ENCODE data around the gene SV2B. TPM values are rescaled to one million over a fixed set of nuclear protein-coding genes. Genes with fewer than 3 reads are reported as not detected.

SV2B gene
- total RNA-seq, 1 experiment from 2014 or later = 1.4 TPM

DNA sequence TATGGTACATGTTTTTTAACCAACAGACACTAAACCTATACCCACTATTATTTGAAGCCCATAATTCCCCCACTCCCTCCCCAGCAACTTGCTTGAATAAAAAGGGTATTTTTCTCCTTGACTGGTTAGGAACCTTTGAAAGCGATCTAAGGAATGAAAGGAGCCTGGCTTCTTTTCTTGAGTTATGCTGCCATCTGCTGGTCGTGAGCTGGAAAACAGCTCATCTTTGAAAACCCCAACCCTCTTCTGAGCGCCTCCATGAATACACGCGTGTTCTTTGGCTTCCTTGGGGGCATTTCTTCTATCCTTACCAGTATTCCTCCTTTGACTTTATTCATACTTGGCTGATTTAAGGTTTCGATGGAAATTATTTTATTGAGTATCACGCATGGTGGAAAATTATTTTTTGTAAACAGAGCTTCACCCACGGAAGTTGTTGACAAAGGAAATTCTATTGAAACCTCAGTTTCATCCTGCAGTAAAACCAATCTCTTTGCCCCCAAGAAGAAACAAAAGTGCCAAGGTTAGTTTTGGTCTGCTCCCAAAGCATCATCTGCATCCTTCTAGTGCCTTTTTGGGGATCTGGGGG, 171.6 kb downstream of the SV2B start:
- ChIA-PET POLR2A (no interaction called here), CTCF (interaction anchor here (0.6 to 2.9 kb wide), 34 partner anchors 8 to 435 kb away, joined by 3 to 51 read pairs (median 4); partner anchors contain the start of genes HDDC3, MAN2A2, RCCD1 and UNC45A)
- Mint-ChIP-seq H3K27me3 (ENCODE audit: low read depth) (peaks cover 13% of the 10 kb centered on the region), H3K4me1 (no peaks in the 10 kb centered on the region), H3K4me3 (no peak overlapping the region), H3K27ac (no peak overlapping the region), H3K9me3 (peaks cover 14% of the 10 kb centered on the region), H3K36me3 (peaks cover 2% of the 10 kb centered on the region)
- ATAC-seq = peak; percentile 67; the same call in 1 of the 2 replicates
- peak; percentile 64 for DNase-seq (ENCODE audit: low spot score)
- no peak for TF ChIP-seq PRRX2 (CRISPR knock-in tag; IDR thresholded peaks at IDR 0.05)
- no peak for TF ChIP-seq ZNF416 (CRISPR knock-in tag; IDR thresholded peaks at IDR 0.05)
- TF ChIP-seq CTCF (IDR thresholded peaks at IDR 0.05) = peak; percentile 69
- no peak for TF ChIP-seq ZBTB21 (CRISPR knock-in tag; IDR thresholded peaks at IDR 0.05; ENCODE audit: borderline replicate concordance)
- no peak for TF ChIP-seq NR1H2 (CRISPR knock-in tag; IDR thresholded peaks at IDR 0.05)
- no peak for TF ChIP-seq TEAD1 (CRISPR knock-in tag; IDR thresholded peaks at IDR 0.05)
- no peak for TF ChIP-seq SMAD4 (CRISPR knock-in tag; IDR thresholded peaks at IDR 0.05)
- TF ChIP-seq, protein P1, sequence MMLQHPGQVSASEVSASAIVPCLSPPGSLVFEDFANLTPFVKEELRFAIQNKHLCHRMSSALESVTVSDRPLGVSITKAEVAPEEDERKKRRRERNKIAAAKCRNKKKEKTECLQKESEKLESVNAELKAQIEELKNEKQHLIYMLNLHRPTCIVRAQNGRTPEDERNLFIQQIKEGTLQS (CRISPR knock-in tag; conservative IDR thresholded peaks at IDR 0.05) = no peak
- TF ChIP-seq, protein P2, sequence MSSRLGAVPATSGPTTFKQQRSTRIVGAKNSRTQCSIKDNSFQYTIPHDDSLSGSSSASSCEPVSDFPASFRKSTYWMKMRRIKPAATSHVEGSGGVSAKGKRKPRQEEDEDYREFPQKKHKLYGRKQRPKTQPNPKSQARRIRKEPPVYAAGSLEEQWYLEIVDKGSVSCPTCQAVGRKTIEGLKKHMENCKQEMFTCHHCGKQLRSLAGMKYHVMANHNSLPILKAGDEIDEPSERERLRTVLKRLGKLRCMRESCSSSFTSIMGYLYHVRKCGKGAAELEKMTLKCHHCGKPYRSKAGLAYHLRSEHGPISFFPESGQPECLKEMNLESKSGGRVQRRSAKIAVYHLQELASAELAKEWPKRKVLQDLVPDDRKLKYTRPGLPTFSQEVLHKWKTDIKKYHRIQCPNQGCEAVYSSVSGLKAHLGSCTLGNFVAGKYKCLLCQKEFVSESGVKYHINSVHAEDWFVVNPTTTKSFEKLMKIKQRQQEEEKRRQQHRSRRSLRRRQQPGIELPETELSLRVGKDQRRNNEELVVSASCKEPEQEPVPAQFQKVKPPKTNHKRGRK (CRISPR knock-in tag; IDR thresholded peaks at IDR 0.05; ENCODE audit: borderline replicate concordance) = no peak

- POLR2A ChIA-PET = interaction anchor here (0.6 to 0.7 kb wide), 2 partner anchors 242 to 305 kb away, joined by 3 read pairs; no protein-coding TSS in a partner anchor
- ATAC-seq (no peak), DNase-seq (ENCODE audit: low spot score) (no peak)
- no peak for TF ChIP-seq CBFB (CRISPR knock-in tag; IDR thresholded peaks at IDR 0.05; ENCODE audit: low read depth)
- TF ChIP-seq ZNF317 (CRISPR knock-in tag; IDR thresholded peaks at IDR 0.05; ENCODE audit: borderline replicate concordance, low read depth) = peak; percentile 40; the same call in 1 of the 2 replicates
- Mint-ChIP-seq H3K27me3 (ENCODE audit: low read depth) (peaks cover 10% of the 10 kb centered on the region), H3K4me3 (no peak overlapping the region), H3K36me3 (no peaks in the 10 kb centered on the region; the same call in 1 of the 2 replicates), H3K4me1 (no peaks in the 10 kb centered on the region), H3K9me3 (peaks cover 13% of the 10 kb centered on the region), H3K27ac (no peak overlapping the region)
- CTCF ChIA-PET = interaction anchor here (1.5 kb wide), 1 partner anchor 28 kb away, joined by 4 read pairs; no protein-coding TSS in a partner anchor
Observed at GRCh38 chr15:91275844-91276243, 175.8 kb downstream of the SV2B start.

- Mint-ChIP-seq H3K27ac (no peak overlapping the region), H3K9me3 (peaks cover 13% of the 10 kb centered on the region), H3K4me1 (no peaks in the 10 kb centered on the region), H3K27me3 (ENCODE audit: low read depth) (peaks cover 3% of the 10 kb centered on the region), H3K4me3 (no peak overlapping the region), H3K36me3 (no peaks in the 10 kb centered on the region; the same call in 1 of the 2 replicates)
- ATAC-seq (no peak), DNase-seq (ENCODE audit: low spot score) (no peak)
- POLR2A ChIA-PET = no interaction called here
- CTCF ChIA-PET = interaction anchor here (1.0 kb wide), 1 partner anchor 10 kb away, joined by 3 read pairs; no protein-coding TSS in a partner anchor
- TF ChIP-seq TEAD4 (CRISPR knock-in tag; IDR thresholded peaks at IDR 0.05) (no peak), SMAD3 (CRISPR knock-in tag; IDR thresholded peaks at IDR 0.05; ENCODE audit: borderline replicate concordance) (no peak), CREM (CRISPR knock-in tag; IDR thresholded peaks at IDR 0.05) (no peak), ATF1 (CRISPR knock-in tag; IDR thresholded peaks at IDR 0.05) (no peak), ZBTB21 (CRISPR knock-in tag; IDR thresholded peaks at IDR 0.05; ENCODE audit: borderline replicate concordance) (no peak), ZNF232 (CRISPR knock-in tag; IDR thresholded peaks at IDR 0.05) (no peak), SMAD4 (CRISPR knock-in tag; IDR thresholded peaks at IDR 0.05) (no peak), TP53 (CRISPR knock-in tag; IDR thresholded peaks at IDR 0.05) (no peak), CREB1 (CRISPR knock-in tag; IDR thresholded peaks at IDR 0.05) (no peak), HMGXB4 (CRISPR knock-in tag; IDR thresholded peaks at IDR 0.05) (no peak), ZNF671 (CRISPR knock-in tag; IDR thresholded peaks at IDR 0.05) (no peak), FOXJ3 (CRISPR knock-in tag; IDR thresholded peaks at IDR 0.05; ENCODE audit: borderline replicate concordance) (no peak)
- TF ChIP-seq, protein P3, sequence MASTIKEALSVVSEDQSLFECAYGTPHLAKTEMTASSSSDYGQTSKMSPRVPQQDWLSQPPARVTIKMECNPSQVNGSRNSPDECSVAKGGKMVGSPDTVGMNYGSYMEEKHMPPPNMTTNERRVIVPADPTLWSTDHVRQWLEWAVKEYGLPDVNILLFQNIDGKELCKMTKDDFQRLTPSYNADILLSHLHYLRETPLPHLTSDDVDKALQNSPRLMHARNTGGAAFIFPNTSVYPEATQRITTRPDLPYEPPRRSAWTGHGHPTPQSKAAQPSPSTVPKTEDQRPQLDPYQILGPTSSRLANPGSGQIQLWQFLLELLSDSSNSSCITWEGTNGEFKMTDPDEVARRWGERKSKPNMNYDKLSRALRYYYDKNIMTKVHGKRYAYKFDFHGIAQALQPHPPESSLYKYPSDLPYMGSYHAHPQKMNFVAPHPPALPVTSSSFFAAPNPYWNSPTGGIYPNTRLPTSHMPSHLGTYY (CRISPR knock-in tag; IDR thresholded peaks at IDR 0.05) = no peak
- TF ChIP-seq, protein P4, sequence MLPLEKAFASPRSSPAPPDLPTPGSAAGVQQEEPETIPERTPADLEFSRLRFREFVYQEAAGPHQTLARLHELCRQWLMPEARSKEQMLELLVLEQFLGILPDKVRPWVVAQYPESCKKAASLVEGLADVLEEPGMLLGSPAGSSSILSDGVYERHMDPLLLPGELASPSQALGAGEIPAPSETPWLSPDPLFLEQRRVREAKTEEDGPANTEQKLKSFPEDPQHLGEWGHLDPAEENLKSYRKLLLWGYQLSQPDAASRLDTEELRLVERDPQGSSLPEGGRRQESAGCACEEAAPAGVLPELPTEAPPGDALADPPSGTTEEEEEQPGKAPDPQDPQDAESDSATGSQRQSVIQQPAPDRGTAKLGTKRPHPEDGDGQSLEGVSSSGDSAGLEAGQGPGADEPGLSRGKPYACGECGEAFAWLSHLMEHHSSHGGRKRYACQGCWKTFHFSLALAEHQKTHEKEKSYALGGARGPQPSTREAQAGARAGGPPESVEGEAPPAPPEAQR (CRISPR knock-in tag; IDR thresholded peaks at IDR 0.05) = no peak
- TF ChIP-seq, protein P5, sequence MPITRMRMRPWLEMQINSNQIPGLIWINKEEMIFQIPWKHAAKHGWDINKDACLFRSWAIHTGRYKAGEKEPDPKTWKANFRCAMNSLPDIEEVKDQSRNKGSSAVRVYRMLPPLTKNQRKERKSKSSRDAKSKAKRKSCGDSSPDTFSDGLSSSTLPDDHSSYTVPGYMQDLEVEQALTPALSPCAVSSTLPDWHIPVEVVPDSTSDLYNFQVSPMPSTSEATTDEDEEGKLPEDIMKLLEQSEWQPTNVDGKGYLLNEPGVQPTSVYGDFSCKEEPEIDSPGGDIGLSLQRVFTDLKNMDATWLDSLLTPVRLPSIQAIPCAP (CRISPR knock-in tag; IDR thresholded peaks at IDR 0.05) = no peak
Observed at GRCh38 chr15:91278951-91279350, 178.9 kb downstream of the SV2B start.

All from WTC11 (cell line).